Upper lobe of left lung (tissue), 6 donors: ENCODE results near the gene GTPBP4. TPM values are rescaled to one million over a fixed set of nuclear protein-coding genes. Genes with fewer than 3 reads are reported as not detected.
A peak's percentile ranks its signal among the peaks of the same experiment; 100 is the strongest.

Source experiments
- ATAC-seq, 2 donors: fragments of 200-7000 bp; cut with Tn5 transposase; one replicate each; pipeline ENCODE4 v1.9.1; 2022; ENCODE audit warnings: mild to moderate bottlenecking in 2 of 2, moderate library complexity in 2 of 2; ENCODE audit not compliant: low FRiP score in 2 of 2
- DNase-seq, 2 donors: peaks; one replicate each; pipeline ENCODE4 v3.0.0-alpha.2; 2019 to 2020
- H3K27ac ChIP-seq, 4 donors: fragments of 200-600 bp; sonication (generic); one replicate each; pipeline ENCODE4 v1.5.1; 2016 to 2019
- H3K27me3 ChIP-seq, 4 donors: fragments of 200-600 bp; sonication (generic); one replicate each; pipeline ENCODE4 v1.5.1; 2017 to 2019
- H3K36me3 ChIP-seq, 4 donors: fragments of 200-600 bp; sonication (generic); one replicate each; pipeline ENCODE4 v1.5.1; 2016 to 2019
- H3K4me1 ChIP-seq, 4 donors: fragments of 200-600 bp; sonication (generic); one replicate each; pipeline ENCODE4 v1.5.1; 2018 to 2019
- H3K4me3 ChIP-seq, 4 donors: fragments of 200-600 bp; sonication (generic); one replicate each; pipeline ENCODE4 v1.5.1; 2017 to 2019; ENCODE audit warnings: mild to moderate bottlenecking in 2 of 4, moderate library complexity in 1 of 4
- H3K9me3 ChIP-seq, 4 donors: fragments of 200-600 bp; sonication (generic); one replicate each; pipeline ENCODE4 v1.5.1; 2018 to 2019
- EP300 ChIP-seq, 4 donors: sonication (generic); formaldehyde crosslinking; IDR thresholded peaks; one replicate each; pipeline ENCODE4 v1.5.1; 2017; ENCODE audit warnings: antibody characterized with exemption in 4 of 4, control low read depth in 2 of 4
- POLR2A ChIP-seq, 4 donors: fragments of 450-650 bp; IDR thresholded peaks; one replicate each; pipeline ENCODE4 v1.5.1; 2016 to 2017; ENCODE audit warnings: antibody characterized with exemption in 4 of 4, mild to moderate bottlenecking in 2 of 4
- POLR2AphosphoS5 ChIP-seq, 2 donors: sonication (generic); formaldehyde crosslinking; IDR thresholded peaks; one replicate each; pipeline ENCODE4 v1.5.1; 2017; ENCODE audit warnings: antibody characterized with exemption in 2 of 2
- WGBS, 2 donors: methylation state at CpG; one replicate each; pipeline ENCODE4 v1.1.5; 2017 to 2018; 5-methylcytosine and 5-hydroxymethylcytosine counted together
- total RNA-seq, 6 donors: library from RNA; depleted of rRNA in 4 of 6; stranded (reverse); fragments of >200 nt in 4 of 6; gene quantifications; one replicate each; pipeline versions ENCODE4 v1.1.0 to v1.2.1, GENCODE V29; 2016 to 2021
- TF ChIP-seq, protein P1 (sequence below), 6 experiments: fragments of 450-650 bp in 4 of 6; fragments of 200-600 bp in 2 of 6; sonication (generic) in 2 of 6; IDR thresholded peaks; one replicate each; pipeline ENCODE4 v1.5.1; 2016 to 2019; ENCODE audit warnings: antibody characterized with exemption in 6 of 6
- donor health status: DM: no; HTN: no; CAD: no; lungs with moderate emphysema.
- donor health status: DM: no; HTN: yes; CAD: no; lungs with severe emphysema.

GTPBP4 gene
- total RNA-seq, 6 donors from 2014 or later = 22.0 to 41.9 (median 33.3) TPM

- DNase-seq (peak in 1 of 2 donors; percentile 29), ATAC-seq (no peak)
- 1 to 2% methylated on average over 15 of the region's 15 CpGs for WGBS, 2 donors
- Histone ChIP-seq H3K4me1 (peaks cover 36 to 61% (median 44%) of the 10 kb centered on the region in 4 donors), H3K36me3 (peaks cover 0 to 21% (median 4%) of the 10 kb centered on the region in 4 donors), H3K9me3 (no peaks in the 10 kb centered on the region), H3K27me3 (no peaks in the 10 kb centered on the region), H3K27ac (peak overlapping the region; percentile 97 to 99 (median 98)), H3K4me3 (peak overlapping the region; percentile 70 to 82 (median 73))
- TF ChIP-seq EP300 (IDR thresholded peaks at IDR 0.05) (no peak), POLR2A (IDR thresholded peaks at IDR 0.05) (no peak), POLR2AphosphoS5 (IDR thresholded peaks at IDR 0.05) (no peak)
- TF ChIP-seq, protein P1, sequence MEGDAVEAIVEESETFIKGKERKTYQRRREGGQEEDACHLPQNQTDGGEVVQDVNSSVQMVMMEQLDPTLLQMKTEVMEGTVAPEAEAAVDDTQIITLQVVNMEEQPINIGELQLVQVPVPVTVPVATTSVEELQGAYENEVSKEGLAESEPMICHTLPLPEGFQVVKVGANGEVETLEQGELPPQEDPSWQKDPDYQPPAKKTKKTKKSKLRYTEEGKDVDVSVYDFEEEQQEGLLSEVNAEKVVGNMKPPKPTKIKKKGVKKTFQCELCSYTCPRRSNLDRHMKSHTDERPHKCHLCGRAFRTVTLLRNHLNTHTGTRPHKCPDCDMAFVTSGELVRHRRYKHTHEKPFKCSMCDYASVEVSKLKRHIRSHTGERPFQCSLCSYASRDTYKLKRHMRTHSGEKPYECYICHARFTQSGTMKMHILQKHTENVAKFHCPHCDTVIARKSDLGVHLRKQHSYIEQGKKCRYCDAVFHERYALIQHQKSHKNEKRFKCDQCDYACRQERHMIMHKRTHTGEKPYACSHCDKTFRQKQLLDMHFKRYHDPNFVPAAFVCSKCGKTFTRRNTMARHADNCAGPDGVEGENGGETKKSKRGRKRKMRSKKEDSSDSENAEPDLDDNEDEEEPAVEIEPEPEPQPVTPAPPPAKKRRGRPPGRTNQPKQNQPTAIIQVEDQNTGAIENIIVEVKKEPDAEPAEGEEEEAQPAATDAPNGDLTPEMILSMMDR (IDR thresholded peaks at IDR 0.05) = no peak
These were observed 59.7 kb downstream of the GTPBP4 start for GRCh38 chr10:1047937-1048336.

- Histone ChIP-seq H3K9me3 (no peaks in the 10 kb centered on the region), H3K27me3 (no peaks in the 10 kb centered on the region), H3K27ac (peak overlapping the region; percentile 97 to 99 (median 98)), H3K4me1 (peaks cover 38 to 57% (median 45%) of the 10 kb centered on the region in 4 donors), H3K36me3 (peaks cover 0 to 17% (median under 1%) of the 10 kb centered on the region in 4 donors), H3K4me3 (peak overlapping the region; percentile 70 to 82 (median 73))
- DNase-seq = peak in 1 of 2 donors; percentile 35
- ATAC-seq = peak in 1 of 2 donors; percentile 51
- 0 to 1% methylated on average over 19 to 34 of the region's 37 CpGs for WGBS, 2 donors
- TF ChIP-seq POLR2AphosphoS5 (IDR thresholded peaks at IDR 0.05) (no peak), POLR2A (IDR thresholded peaks at IDR 0.05) (peak in 1 of 4 donors; percentile 28)
These were observed 60.1 kb downstream of the GTPBP4 start for GRCh38 chr10:1048349-1048731.

- WGBS, 2 donors = 0 to 2% methylated on average over 11 to 45 of the region's 83 CpGs
- peak; percentile 13 to 99 (median 96) for TF ChIP-seq POLR2A (IDR thresholded peaks at IDR 0.05)
- peak; percentile 89 to 99 for TF ChIP-seq POLR2AphosphoS5 (IDR thresholded peaks at IDR 0.05)
- TF ChIP-seq EP300 (IDR thresholded peaks at IDR 0.05) = peak in 1 of 4 donors; percentile 96
- TF ChIP-seq, protein P1 (IDR thresholded peaks at IDR 0.05) = peak in 3 of 6 experiments; percentile 25 to 33 (median 30)
- Histone ChIP-seq H3K27me3 (no peaks in the 10 kb centered on the region), H3K4me3 (peak within 1 kb of the TSS; percentile 70 to 82 (median 73)), H3K36me3 (peaks cover 0 to 16% (median 2%) of the 10 kb centered on the region in 4 donors), H3K27ac (peak within 1 kb of the TSS; percentile 97 to 99 (median 98)), H3K9me3 (no peaks in the 10 kb centered on the region), H3K4me1 (peaks cover 41 to 58% (median 50%) of the 10 kb centered on the region in 4 donors)
- DNase-seq (peak; percentile 97 to 99), ATAC-seq (peak; percentile 97 to 98)
These were observed 60.6 kb downstream of the GTPBP4 start, which contains the start of gene IDI1 for GRCh38 chr10:1048732-1049424. Gene IDI1, minus strand, starts transcription at chr10:1049119. Its CDS starts 116 bp downstream, at chr10:1049003.

- H3K4me1 ChIP-seq = peaks cover 40 to 59% (median 50%) of the 10 kb centered on the region in 4 donors
- H3K4me3 ChIP-seq = peak overlapping the region; percentile 51 to 82 (median 72)
- peak overlapping the region; percentile 97 to 99 (median 98) for H3K27ac ChIP-seq
- ATAC-seq (no peak), DNase-seq (no peak)
- WGBS, 2 donors = 1% methylated on average over 16 to 34 of the region's 34 CpGs
- no peaks in the 10 kb centered on the region for H3K9me3 ChIP-seq
- TF ChIP-seq POLR2AphosphoS5 (IDR thresholded peaks at IDR 0.05) (no peak), POLR2A (IDR thresholded peaks at IDR 0.05) (no peak), EP300 (IDR thresholded peaks at IDR 0.05) (no peak)
- TF ChIP-seq, protein P1 (IDR thresholded peaks at IDR 0.05) = no peak
- no peaks in the 10 kb centered on the region for H3K27me3 ChIP-seq
- peaks cover 0 to 16% (median 2%) of the 10 kb centered on the region in 4 donors for H3K36me3 ChIP-seq
These were observed 61.3 kb downstream of the GTPBP4 start for GRCh38 chr10:1049425-1049958.

DNA sequence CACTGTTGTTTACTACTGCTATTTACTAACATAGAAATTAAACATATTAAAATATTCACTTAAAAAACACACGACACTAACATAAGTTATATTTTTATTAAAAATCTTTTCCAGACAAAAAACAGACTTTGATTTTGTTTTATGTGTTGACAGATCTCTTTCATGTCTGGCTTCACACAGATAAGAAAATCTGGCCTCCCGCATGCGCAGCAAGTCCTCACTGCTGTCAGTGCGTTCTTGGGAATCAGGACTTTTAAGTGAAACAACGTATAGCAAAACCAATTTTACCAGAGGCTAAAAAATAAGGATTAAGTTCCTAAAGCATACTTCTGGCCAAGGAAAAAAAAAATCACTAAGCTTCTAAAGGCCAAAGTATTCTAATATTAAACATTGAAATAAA lies 61.9 kb downstream of the GTPBP4 start:
- Histone ChIP-seq H3K36me3 (peaks cover 0 to 16% (median 2%) of the 10 kb centered on the region in 4 donors), H3K27ac (peak overlapping the region; percentile 97 to 99 (median 98)), H3K4me1 (peaks cover 41 to 59% (median 51%) of the 10 kb centered on the region in 4 donors), H3K9me3 (no peaks in the 10 kb centered on the region), H3K4me3 (peak overlapping the region in 3 of 4 donors; percentile 70 to 82 (median 74)), H3K27me3 (no peaks in the 10 kb centered on the region)
- ATAC-seq (no peak), DNase-seq (no peak)
- TF ChIP-seq, protein P1 (IDR thresholded peaks at IDR 0.05) = no peak
- TF ChIP-seq EP300 (IDR thresholded peaks at IDR 0.05) (no peak), POLR2A (IDR thresholded peaks at IDR 0.05) (no peak), POLR2AphosphoS5 (IDR thresholded peaks at IDR 0.05) (no peak)
- WGBS, 2 donors = 41 to 43% methylated on average over 5 of the region's 5 CpGs
